Activated naive CD4-positive, alpha-beta T cell treated with anti-CD3 and anti-CD28 coated beads, Interleukin-2, amount 50 U/mL, for 72 hours (primary cell): ENCODE results near the gene HSP90AA1. TPM values are rescaled to one million over a fixed set of nuclear protein-coding genes. Genes with fewer than 3 reads are reported as not detected.
"Not testable (repeated sequence)": the region's sequence is repeated elsewhere in the genome, so short reads cannot be mapped to it uniquely, and the experiment has no call there.

ENCODE experiments used
- ATAC-seq, 2 donors: fragments of 150-1000 bp; cut with Tn5 transposase; 2 replicates each; pipeline ENCODE4 v1.10.0; 2021; ENCODE audit warnings: mild to moderate bottlenecking in 2 of 2, moderate library complexity in 2 of 2
- DNase-seq, 2 donors: peaks; one replicate each; pipeline ENCODE4 v3.0.0; 2021 to 2022; ENCODE audit warnings: low spot score in 2 of 2
- H3K27ac Mint-ChIP-seq, 2 donors: one replicate each; pipeline ENCODE4 v1.8.0; 2022; ENCODE audit warnings: mild to moderate bottlenecking in 2 of 2, mixed read lengths in 2 of 2
- H3K36me3 Mint-ChIP-seq, 2 donors: one replicate each; pipeline ENCODE4 v1.8.0; 2022; ENCODE audit warnings: mixed read lengths in 2 of 2
- H3K9me3 Mint-ChIP-seq, 2 donors: one replicate each; pipeline ENCODE4 v1.8.0; 2022; ENCODE audit warnings: mixed read lengths in 2 of 2
- total RNA-seq, 2 donors: library from RNA; stranded (reverse); gene quantifications; one replicate each; pipeline ENCODE4 v1.2.3, GENCODE V29; 2022

HSP90AA1 gene
- total RNA-seq, 2 donors from 2014 or later = 992 to 1,009 TPM

- Mint-ChIP-seq H3K9me3 (no peaks in the 10 kb centered on the region), H3K27ac (no peak overlapping the region), H3K36me3 (no peaks in the 10 kb centered on the region)
- ATAC-seq (no peak), DNase-seq (no peak)
Measured at GRCh38 chr14:102097441-102098135, 10.7 kb upstream of the HSP90AA1 start.

- no peaks in the 10 kb centered on the region for H3K9me3 Mint-ChIP-seq
- H3K36me3 Mint-ChIP-seq = no peaks in the 10 kb centered on the region
- peak; percentile 62 to 79 for ATAC-seq
- peak; percentile 66 to 75 for DNase-seq
- peak overlapping the region in 1 of 2 donors; percentile 78 for H3K27ac Mint-ChIP-seq
Measured at GRCh38 chr14:102096569-102097188, 9.8 kb upstream of the HSP90AA1 start.

- H3K27ac Mint-ChIP-seq = peak overlapping the region in 1 of 2 donors; percentile 78
- H3K9me3 Mint-ChIP-seq = no peaks in the 10 kb centered on the region
- ATAC-seq (peak; percentile 7 to 30), DNase-seq (no peak)
- H3K36me3 Mint-ChIP-seq = no peaks in the 10 kb centered on the region
Measured at GRCh38 chr14:102095871-102096568, 9.2 kb upstream of the HSP90AA1 start.

GRCh38 chr14:102095231-102095870, 8.5 kb upstream of the HSP90AA1 start:
- peak; percentile 71 to 84 for ATAC-seq
- H3K36me3 Mint-ChIP-seq = peaks cover 0 to under 1% of the 10 kb centered on the region in 2 donors
- H3K9me3 Mint-ChIP-seq = no peaks in the 10 kb centered on the region
- peak overlapping the region; percentile 7 to 30 for H3K27ac Mint-ChIP-seq
- no peak for DNase-seq

GRCh38 chr14:102094101-102094500, 7.3 kb upstream of the HSP90AA1 start:
- no peak for ATAC-seq
- DNase-seq = no peak
- H3K9me3 Mint-ChIP-seq = no peaks in the 10 kb centered on the region
- H3K27ac Mint-ChIP-seq = peak overlapping the region in 1 of 2 donors; percentile 7
- peaks cover 0 to 10% of the 10 kb centered on the region in 2 donors for H3K36me3 Mint-ChIP-seq

- DNase-seq (no peak), ATAC-seq (no peak)
- Mint-ChIP-seq H3K9me3 (no peaks in the 10 kb centered on the region), H3K27ac (no peak overlapping the region), H3K36me3 (peaks cover 5 to 19% of the 10 kb centered on the region in 2 donors)
Measured at GRCh38 chr14:102092806-102093205, 6.0 kb upstream of the HSP90AA1 start.

GRCh38 chr14:102090713-102091112, 3.9 kb upstream of the HSP90AA1 start:
- ATAC-seq (no peak), DNase-seq (no peak)
- H3K9me3 Mint-ChIP-seq = no peaks in the 10 kb centered on the region
- peaks cover 12 to 26% of the 10 kb centered on the region in 2 donors for H3K36me3 Mint-ChIP-seq
- peak overlapping the region in 1 of 2 donors; percentile 90 for H3K27ac Mint-ChIP-seq

- no peak for DNase-seq
- no peaks in the 10 kb centered on the region for H3K9me3 Mint-ChIP-seq
- peak overlapping the region; percentile 10 to 90 for H3K27ac Mint-ChIP-seq
- H3K36me3 Mint-ChIP-seq = peaks cover 21 to 35% of the 10 kb centered on the region in 2 donors
- ATAC-seq = no peak
Measured at GRCh38 chr14:102089621-102090343, 2.9 kb upstream of the HSP90AA1 start.

- ATAC-seq = peak; percentile 7 to 28
- DNase-seq = peak; percentile 54 to 81
- Mint-ChIP-seq H3K27ac (peak overlapping the region; percentile 90 to 97), H3K36me3 (peaks cover 37 to 51% of the 10 kb centered on the region in 2 donors), H3K9me3 (no peaks in the 10 kb centered on the region)
Measured at GRCh38 chr14:102088012-102088792, 1.4 kb upstream of the HSP90AA1 start.

- ATAC-seq = no peak
- no peak for DNase-seq
- peaks cover 42 to 56% of the 10 kb centered on the region in 2 donors for H3K36me3 Mint-ChIP-seq
- peak overlapping the region; percentile 90 to 97 for H3K27ac Mint-ChIP-seq
- H3K9me3 Mint-ChIP-seq = no peaks in the 10 kb centered on the region
Measured at GRCh38 chr14:102087762-102088011, 843 bp upstream of the HSP90AA1 start.

GRCh38 chr14:102086709-102086971, 204 bp downstream of the HSP90AA1 start:
- H3K9me3 Mint-ChIP-seq = no peaks in the 10 kb centered on the region
- DNase-seq (no peak), ATAC-seq (no peak)
- H3K27ac Mint-ChIP-seq = peak overlapping the region; percentile 90 to 95
- peaks cover 53 to 67% of the 10 kb centered on the region in 2 donors for H3K36me3 Mint-ChIP-seq

- H3K27ac Mint-ChIP-seq = peak overlapping the region; percentile 90 to 100
- peaks cover 53 to 72% of the 10 kb centered on the region in 2 donors for H3K36me3 Mint-ChIP-seq
- no peaks in the 10 kb centered on the region for H3K9me3 Mint-ChIP-seq
- ATAC-seq (peak; percentile 42 to 61), DNase-seq (peak in 1 of 2 donors; percentile 58)
Measured at GRCh38 chr14:102085948-102086708, 716 bp downstream of the HSP90AA1 start.

GRCh38 chr14:102085488-102085887, 1.4 kb downstream of the HSP90AA1 start:
- ATAC-seq = no peak

GRCh38 chr14:102084931-102085330, 1.9 kb downstream of the HSP90AA1 start:
- Mint-ChIP-seq H3K27ac (peak overlapping the region; percentile 90 to 100), H3K36me3 (peaks cover 60 to 79% of the 10 kb centered on the region in 2 donors), H3K9me3 (no peaks in the 10 kb centered on the region)
- ATAC-seq (no peak), DNase-seq (no peak)

More at GRCh38 chr14:102085488-102085887, 1.4 kb downstream of the HSP90AA1 start:
- Mint-ChIP-seq H3K27ac (peak overlapping the region; percentile 90 to 100), H3K9me3 (no peaks in the 10 kb centered on the region), H3K36me3 (peaks cover 60 to 78% of the 10 kb centered on the region in 2 donors)
- no peak for DNase-seq

- not testable (repeated sequence) for ATAC-seq, DNase-seq, H3K9me3 Mint-ChIP-seq
- Mint-ChIP-seq H3K36me3 (peaks cover 60 to 78% of the 10 kb centered on the region in 2 donors), H3K27ac (peak overlapping the region; percentile 90 to 100)
Measured at GRCh38 chr14:102084522-102084921, 2.3 kb downstream of the HSP90AA1 start.
